ENCODE measurements around the gene TDRD3.
"Not testable (repeated sequence)": the region's sequence is repeated elsewhere in the genome, so short reads cannot be mapped to it uniquely, and the experiment has no call there.

TDRD3 gene

DNA sequence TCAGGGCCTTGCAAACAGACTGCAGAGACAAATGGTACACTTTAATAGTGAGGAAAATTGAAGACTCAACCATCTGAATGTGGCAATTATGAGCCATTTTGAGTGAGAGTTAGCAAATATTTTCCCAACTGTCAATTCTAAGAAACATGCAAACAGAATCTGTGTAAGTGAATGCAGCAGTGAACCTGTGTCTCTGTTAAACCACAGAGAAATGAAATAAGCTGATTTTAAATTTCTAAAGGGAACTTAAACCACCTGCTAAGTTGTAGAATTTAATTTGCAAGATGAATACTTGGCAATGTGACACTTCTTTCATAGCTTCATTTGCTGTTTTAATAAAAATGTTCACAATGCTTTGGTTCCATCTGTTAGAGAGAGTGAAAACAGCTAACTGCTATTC is 42.0 kb upstream of the TDRD3 start:
- H3K4me3 ChIP-seq (ENCODE audit: control insufficient read depth, low read depth, low read length): no peak overlapping the region
- DNase-seq (ENCODE audit: low read depth): no peak
- TF ChIP-seq, protein P1, sequence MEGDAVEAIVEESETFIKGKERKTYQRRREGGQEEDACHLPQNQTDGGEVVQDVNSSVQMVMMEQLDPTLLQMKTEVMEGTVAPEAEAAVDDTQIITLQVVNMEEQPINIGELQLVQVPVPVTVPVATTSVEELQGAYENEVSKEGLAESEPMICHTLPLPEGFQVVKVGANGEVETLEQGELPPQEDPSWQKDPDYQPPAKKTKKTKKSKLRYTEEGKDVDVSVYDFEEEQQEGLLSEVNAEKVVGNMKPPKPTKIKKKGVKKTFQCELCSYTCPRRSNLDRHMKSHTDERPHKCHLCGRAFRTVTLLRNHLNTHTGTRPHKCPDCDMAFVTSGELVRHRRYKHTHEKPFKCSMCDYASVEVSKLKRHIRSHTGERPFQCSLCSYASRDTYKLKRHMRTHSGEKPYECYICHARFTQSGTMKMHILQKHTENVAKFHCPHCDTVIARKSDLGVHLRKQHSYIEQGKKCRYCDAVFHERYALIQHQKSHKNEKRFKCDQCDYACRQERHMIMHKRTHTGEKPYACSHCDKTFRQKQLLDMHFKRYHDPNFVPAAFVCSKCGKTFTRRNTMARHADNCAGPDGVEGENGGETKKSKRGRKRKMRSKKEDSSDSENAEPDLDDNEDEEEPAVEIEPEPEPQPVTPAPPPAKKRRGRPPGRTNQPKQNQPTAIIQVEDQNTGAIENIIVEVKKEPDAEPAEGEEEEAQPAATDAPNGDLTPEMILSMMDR (IDR thresholded peaks at IDR 0.05; ENCODE audit: control insufficient read depth, insufficient read depth, low read depth, low read length, missing control alignments): no peak

DNA sequence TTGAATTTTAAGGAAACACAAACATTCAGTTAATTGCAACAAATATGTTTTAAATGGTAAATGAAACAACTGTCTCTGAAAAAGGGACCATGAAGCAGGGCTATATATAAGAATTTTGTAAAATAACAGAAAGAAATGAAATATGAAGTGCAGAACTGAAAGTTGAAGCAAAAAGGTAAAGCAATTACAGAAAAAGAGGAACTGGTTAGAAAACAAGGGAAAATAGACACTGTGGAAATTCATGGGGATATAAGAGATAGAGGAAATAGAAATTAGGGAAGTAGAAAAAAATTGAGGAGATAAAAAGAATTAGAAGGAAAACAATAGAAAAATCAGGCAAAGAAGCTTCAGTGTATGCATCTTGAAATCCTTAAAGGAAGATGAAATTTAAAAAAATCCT is 40.0 kb upstream of the TDRD3 start:
- no peak for DNase-seq (ENCODE audit: low read depth)
- no peak overlapping the region for H3K4me3 ChIP-seq (ENCODE audit: control insufficient read depth, low read depth, low read length)
- TF ChIP-seq, protein P1 (IDR thresholded peaks at IDR 0.05; ENCODE audit: control insufficient read depth, insufficient read depth, low read depth, low read length, missing control alignments): no peak

- H3K4me3 ChIP-seq (ENCODE audit: control insufficient read depth, low read depth, low read length): no peak overlapping the region
- TF ChIP-seq, protein P1 (IDR thresholded peaks at IDR 0.05; ENCODE audit: control insufficient read depth, insufficient read depth, low read depth, low read length, missing control alignments): no peak
Observed at GRCh38 chr13:60358453-60358852, 38.6 kb upstream of the TDRD3 start.

GRCh38 chr13:60363288-60363687 is 33.7 kb upstream of the TDRD3 start:
- TF ChIP-seq, protein P1 (IDR thresholded peaks at IDR 0.05; ENCODE audit: control insufficient read depth, insufficient read depth, low read depth, low read length, missing control alignments): no peak
- DNase-seq (ENCODE audit: low read depth): no peak
- H3K4me3 ChIP-seq (ENCODE audit: control insufficient read depth, low read depth, low read length): no peak overlapping the region

More at GRCh38 chr13:60358453-60358852, 38.6 kb upstream of the TDRD3 start:
- DNase-seq (ENCODE audit: low read depth): no peak

DNA sequence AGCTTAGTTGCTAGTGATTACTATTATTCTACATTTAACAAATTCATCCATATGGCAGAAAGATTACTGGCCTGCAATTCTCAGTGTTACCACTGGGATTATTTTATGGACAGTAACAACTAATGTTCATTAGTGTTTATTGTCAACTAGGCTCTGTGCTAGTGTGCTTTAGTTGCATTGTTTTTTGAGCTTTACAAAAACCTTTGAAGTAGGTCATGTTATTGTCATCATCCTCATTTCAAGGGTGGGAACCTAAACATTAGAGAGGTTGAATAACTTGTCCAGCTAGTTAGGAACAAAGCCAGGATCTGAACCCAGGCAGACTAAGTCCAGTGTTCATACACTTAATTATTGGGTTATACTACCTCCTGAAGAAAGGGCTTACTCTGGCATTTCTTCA is 27.8 kb upstream of the TDRD3 start:
- no peak for DNase-seq (ENCODE audit: low read depth)
- TF ChIP-seq, protein P1 (IDR thresholded peaks at IDR 0.05; ENCODE audit: control insufficient read depth, insufficient read depth, low read depth, low read length, missing control alignments): peak; percentile 22
- no peak overlapping the region for H3K4me3 ChIP-seq (ENCODE audit: control insufficient read depth, low read depth, low read length)

GRCh38 chr13:60370343-60370742 is 26.7 kb upstream of the TDRD3 start:
- H3K4me3 ChIP-seq (ENCODE audit: control insufficient read depth, low read depth, low read length): no peak overlapping the region
- no peak for DNase-seq (ENCODE audit: low read depth)
- TF ChIP-seq, protein P1 (IDR thresholded peaks at IDR 0.05; ENCODE audit: control insufficient read depth, insufficient read depth, low read depth, low read length, missing control alignments): no peak

GRCh38 chr13:60372141-60372540 is 24.9 kb upstream of the TDRD3 start:
- TF ChIP-seq, protein P1 (IDR thresholded peaks at IDR 0.05; ENCODE audit: control insufficient read depth, insufficient read depth, low read depth, low read length, missing control alignments): no peak
- no peak for DNase-seq (ENCODE audit: low read depth)
- no peak overlapping the region for H3K4me3 ChIP-seq (ENCODE audit: control insufficient read depth, low read depth, low read length)

DNA sequence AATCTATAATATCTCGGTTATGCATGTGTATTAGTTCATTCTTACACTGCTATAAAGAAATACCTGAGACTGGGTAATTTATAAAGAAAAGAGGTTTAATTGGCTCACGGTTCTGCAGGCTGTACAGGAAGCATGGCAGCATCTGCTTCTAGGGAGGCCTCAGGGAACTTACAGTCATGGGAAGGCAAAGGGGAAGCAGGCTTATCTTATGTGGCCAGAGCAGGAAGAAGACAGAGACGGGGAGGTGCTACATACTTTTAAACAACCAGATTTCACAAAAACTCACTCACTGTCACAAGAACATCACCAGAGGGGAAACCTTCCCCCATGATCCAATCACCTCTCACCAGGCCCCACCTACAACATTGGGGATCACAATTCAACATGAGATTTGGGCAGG is 17.7 kb upstream of the TDRD3 start:
- H3K4me3 ChIP-seq (ENCODE audit: control insufficient read depth, low read depth, low read length); DNase-seq (ENCODE audit: low read depth): not testable (repeated sequence)

All from AG09309 (cell line).